GM19193 (cell line): ENCODE measurements around the gene EIF3A.

Source experiments
- POLR2A ChIP-seq: IDR thresholded peaks from 4 replicates; pipeline ENCODE4 v1.6.1; 2011; ENCODE audit not compliant: insufficient read depth, insufficient read length; ENCODE audit errors: extremely low read depth

EIF3A gene

DNA sequence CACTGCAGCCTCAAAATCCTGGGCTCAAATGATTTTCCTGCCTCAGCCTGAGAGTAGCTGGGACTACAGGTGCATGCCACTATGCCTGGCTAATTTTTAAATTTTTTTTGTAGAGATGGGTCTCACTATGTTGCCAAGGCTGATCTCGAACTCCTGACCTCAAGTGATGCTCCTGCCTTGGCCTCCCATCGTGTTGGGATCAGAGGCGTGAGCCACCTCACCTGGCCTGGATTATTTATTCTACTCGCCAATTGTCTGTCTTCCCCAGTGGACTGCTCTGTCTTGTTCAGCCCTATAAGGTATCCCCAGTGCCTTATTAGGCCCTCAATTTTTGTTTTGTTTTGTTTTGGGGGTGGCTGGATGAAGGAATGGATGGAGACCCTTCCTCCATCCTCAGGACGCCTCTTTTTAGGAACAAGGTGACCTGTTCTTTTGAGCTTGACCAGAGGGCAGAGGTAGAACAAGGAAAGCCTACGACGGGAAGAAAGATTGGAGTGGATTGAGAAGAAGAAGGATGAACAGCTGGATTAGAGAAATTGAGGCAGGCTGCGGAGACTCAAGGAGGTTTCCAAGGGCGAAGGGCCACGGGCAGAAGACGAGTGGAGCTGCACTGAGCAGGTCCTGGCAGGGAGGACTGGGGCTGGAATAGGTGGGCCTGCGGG lies 22.8 kb upstream of the EIF3A start:
- TF ChIP-seq POLR2A = no peak

- no peak for TF ChIP-seq POLR2A
These were observed 20.9 kb upstream of the EIF3A start for GRCh38 chr10:119101366-119102098.

GRCh38 chr10:119100434-119101238 lies 20.0 kb upstream of the EIF3A start:
- no peak for TF ChIP-seq POLR2A

DNA sequence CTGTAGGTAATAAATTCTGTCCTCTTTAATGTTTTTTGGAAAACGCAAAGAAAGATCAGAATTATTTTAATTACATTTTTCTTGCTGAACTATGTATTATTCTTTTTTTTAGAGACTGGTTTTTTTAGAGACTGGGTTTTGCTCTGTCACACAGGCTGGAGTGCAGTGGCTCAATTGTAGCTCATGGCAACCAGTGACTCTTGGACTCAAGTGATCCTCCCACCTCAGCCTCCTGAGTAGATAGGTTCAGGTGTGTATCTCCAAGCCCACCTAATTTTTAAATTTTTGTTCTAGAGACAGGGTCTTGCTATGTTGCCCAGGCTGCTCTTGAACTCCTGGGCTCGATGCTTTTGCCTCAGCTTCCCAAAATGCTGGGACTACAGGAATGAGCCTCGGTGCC lies 18.0 kb upstream of the EIF3A start:
- TF ChIP-seq POLR2A = no peak

DNA sequence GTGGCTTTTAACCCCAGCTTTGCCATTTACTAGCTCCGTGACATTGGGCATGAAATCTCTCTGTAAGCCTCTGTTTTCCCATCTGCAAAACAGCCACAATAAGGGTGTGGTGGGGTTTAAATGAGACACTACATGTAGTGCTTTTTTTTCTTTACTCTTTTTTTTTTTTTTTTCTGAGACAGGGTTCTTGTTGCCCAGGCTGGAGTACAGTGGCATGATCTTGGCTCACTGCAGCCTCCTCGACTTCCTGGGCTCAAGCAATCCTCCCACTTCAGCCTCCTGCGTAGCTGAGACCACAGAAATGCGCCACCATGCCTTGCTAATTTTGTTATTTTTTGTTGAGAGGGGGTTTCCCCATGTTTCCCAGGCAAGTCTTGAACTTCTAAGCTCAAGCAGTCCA lies 15.0 kb upstream of the EIF3A start:
- no peak for TF ChIP-seq POLR2A

DNA sequence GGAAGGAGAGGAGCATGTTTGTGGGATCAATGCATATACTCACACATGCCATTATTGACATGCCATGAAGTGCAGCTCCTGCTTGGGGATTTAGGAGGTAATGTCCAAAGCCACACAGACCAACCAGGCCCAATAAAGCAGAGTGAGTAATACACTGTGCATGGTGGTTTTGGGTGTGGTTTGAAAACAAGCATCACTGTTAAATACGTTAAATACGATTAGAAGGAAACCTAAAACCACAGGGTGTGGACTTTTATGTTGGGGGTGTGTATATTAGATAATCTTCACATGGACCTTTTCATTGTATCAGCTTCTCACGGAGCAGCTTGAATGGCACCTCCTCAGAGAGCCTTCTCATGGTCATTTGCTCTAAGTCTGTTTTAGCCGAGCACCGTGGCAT lies 10.4 kb upstream of the EIF3A start:
- no peak for TF ChIP-seq POLR2A

DNA sequence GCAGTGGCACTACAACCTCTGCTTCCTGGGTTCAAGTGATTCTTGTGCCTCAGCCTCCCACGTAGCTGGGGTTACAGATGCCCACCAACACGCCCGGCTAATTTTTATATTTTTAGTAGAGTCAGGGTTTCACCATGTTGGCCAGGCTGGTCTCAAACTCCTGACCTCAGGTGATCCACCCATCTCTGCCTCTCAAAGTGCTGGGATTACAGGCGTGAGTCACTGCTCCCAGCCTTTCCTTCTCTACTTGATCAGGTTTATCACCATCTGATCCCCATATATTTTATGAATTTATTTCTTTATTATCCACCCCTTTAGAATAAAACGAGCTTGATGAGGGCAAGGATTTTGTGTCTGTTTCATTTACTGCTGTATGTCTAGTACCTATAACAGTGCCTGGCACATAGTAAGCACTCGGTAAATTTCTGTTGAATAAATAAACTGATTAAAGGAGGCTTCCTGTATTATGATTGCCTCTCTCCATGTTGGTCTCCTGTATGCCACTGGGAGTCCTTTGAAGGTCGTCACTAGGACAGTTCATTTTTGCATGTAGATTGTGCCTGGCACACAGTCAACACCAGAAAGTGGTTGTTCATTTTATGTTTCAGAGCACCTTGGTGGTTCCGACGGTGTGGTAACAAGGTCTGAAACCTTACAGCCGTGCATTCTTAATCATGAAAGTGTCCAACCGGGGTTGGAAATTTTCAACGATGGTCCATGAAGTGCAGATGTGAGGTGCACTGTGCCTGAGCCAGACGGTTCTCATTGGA lies 9.6 kb upstream of the EIF3A start:
- TF ChIP-seq POLR2A = no peak

DNA sequence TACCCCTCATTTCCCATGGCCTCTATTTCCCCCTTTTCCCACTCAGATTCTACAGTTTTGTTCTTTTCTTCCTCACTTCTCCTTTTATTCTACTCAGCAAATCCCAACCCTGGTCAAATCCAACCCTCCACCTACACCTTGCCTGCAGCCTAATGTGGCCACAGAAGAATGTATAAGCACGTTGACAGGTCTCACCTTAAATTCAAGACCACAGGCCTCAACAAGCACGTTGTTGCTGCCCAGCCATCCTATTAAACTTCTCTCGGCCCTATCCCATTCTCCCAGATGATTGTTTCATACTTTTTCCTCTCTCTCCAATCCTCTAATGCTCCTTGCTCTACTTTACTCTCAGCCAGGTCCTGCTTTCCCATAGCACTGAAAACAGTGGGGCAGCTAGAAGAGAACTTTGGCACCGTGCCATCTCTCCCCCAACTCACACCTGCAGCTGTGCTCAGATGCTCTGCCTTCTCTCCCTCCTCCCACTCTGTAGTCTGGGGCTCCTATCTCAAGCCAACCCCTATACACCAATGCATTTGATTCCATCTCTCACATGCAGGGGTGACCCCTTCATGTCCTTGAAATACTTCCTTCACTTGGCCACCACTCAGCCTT lies 6.8 kb upstream of the EIF3A start:
- no peak for TF ChIP-seq POLR2A

GRCh38 chr10:119084896-119085295 lies 4.3 kb upstream of the EIF3A start:
- TF ChIP-seq POLR2A = no peak

GRCh38 chr10:119079599-119080520 lies 757 bp downstream of the EIF3A start:
- no peak for TF ChIP-seq POLR2A

DNA sequence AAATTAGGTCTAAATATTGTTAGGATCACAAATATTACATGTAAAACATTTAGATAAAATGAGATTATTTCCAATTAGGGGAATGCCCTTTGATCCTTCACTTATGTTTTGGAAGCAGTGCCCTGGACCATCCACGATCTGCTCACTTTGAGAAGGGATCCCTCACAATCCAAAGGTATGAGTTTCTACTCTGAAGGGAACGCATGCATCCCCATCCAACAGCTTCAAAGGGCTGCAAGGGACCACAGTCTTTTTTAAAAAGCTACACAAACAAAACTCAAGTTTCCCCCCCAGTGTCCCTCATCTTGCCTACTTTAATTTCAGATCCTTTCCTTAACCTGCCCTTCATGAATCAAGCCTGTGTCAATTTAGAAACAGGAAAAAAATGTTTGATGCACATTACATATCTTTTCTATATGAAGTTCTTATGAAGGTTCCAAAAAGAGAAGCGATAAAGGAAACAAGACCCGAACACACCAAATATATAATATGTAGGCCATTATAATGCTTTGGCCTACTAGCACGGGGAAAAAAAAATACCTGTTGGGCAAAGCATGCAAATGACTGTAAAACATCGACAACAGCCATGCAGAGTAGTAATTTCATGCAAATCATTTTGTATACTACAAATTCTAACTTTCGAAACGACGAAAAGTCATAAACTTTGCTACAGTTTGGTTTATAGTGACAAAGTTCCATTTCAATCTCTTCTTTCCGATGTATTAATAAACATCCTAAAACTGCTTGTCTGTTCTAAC lies 2.0 kb downstream of the EIF3A start:
- no peak for TF ChIP-seq POLR2A

- no peak for TF ChIP-seq POLR2A
These were observed 7.0 kb downstream of the EIF3A start for GRCh38 chr10:119073584-119073983.

GRCh38 chr10:119070395-119071165 lies 10.0 kb downstream of the EIF3A start:
- TF ChIP-seq POLR2A = no peak

- TF ChIP-seq POLR2A = no peak
These were observed 18.7 kb downstream of the EIF3A start for GRCh38 chr10:119061926-119062325.
